Heart right ventricle (tissue), 16 donors: Measurements from ENCODE around the gene SMIM35. TPM values are rescaled to one million over a fixed set of nuclear protein-coding genes. Genes with fewer than 3 reads are reported as not detected.

Experiments used
- ATAC-seq, 8 donors: fragments of 200-7000 bp; cut with Tn5 transposase; one replicate each; pipeline ENCODE4 v1.9.1; 2020; ENCODE audit warnings: mild to moderate bottlenecking in 8 of 8, moderate library complexity in 8 of 8, moderate number of reproducible peaks in 1 of 8
- DNase-seq, 2 donors: peaks; one replicate each; pipeline ENCODE4 v3.0.0-alpha.2; 2020
- H3K27ac ChIP-seq, 10 donors: fragments of 200-600 bp; sonication (generic) in 2 of 10; one replicate each; pipeline versions ENCODE4 v1.5.0 to v1.8.0; 2020 to 2022; ENCODE audit warnings: mild to moderate bottlenecking in 3 of 10
- H3K27me3 ChIP-seq, 7 donors: fragments of 200-600 bp; one replicate each; pipeline ENCODE4 v1.8.0; 2021 to 2022; ENCODE audit warnings: mild to moderate bottlenecking in 2 of 7
- H3K36me3 ChIP-seq, 9 donors: fragments of 200-600 bp; sonication (generic) in 1 of 9; one replicate each; pipeline versions ENCODE4 v1.5.0 to v1.8.0; 2020 to 2022; ENCODE audit warnings: mild to moderate bottlenecking in 2 of 9
- H3K4me1 ChIP-seq, 9 donors: fragments of 200-600 bp; sonication (generic) in 1 of 9; one replicate each; pipeline versions ENCODE4 v1.5.0 to v1.8.0; 2020 to 2022; ENCODE audit warnings: mild to moderate bottlenecking in 4 of 9
- H3K4me3 ChIP-seq, 10 donors: fragments of 200-600 bp; sonication (generic) in 2 of 10; one replicate each; pipeline versions ENCODE4 v1.5.0 to v1.8.0; 2020 to 2022; ENCODE audit warnings: mild to moderate bottlenecking in 7 of 10, moderate library complexity in 2 of 10
- H3K9me3 ChIP-seq, 11 donors: fragments of 200-600 bp in 10 of 11; sonication (generic) in 2 of 11; one replicate each; pipeline versions ENCODE4 v1.5.0 to v1.8.0; 2013 to 2022; ENCODE audit warnings: mild to moderate bottlenecking in 2 of 11, control low read depth in 1 of 11, moderate library complexity in 1 of 11
- WGBS, 2 donors: extraction: QIAGEN DNeasy Blood & Tissue Kit; methylation state at CpG; one replicate each; pipeline ENCODE4 v1.1.7; 2013; ENCODE audit warnings: inconsistent platforms in 1 of 2; 5-methylcytosine and 5-hydroxymethylcytosine counted together
- intact Hi-C, 10 donors: fragments of 100-400 bp; cut with DNase I; formaldehyde crosslinking; loops; one replicate each; pipeline versions ENCODE4 v1.11.1 to v1.14.2; 2022
- polyA plus RNA-seq, 2 donors: library from polyadenylated mRNA; stranded (reverse); fragments of 200-250 nt; gene quantifications; one replicate each; pipeline ENCODE4 v1.2.3, GENCODE V29; 2013
- total RNA-seq, 10 donors: library from RNA; stranded (reverse); fragmentation: NEBNext Ultra II Directional in 3 of 10; extraction: Animal tissue kit (Norgen Biotek cat#: 25700) in 3 of 10; gene quantifications; one replicate each; pipeline versions ENCODE4 v1.2.1 to v1.2.4, GENCODE V29; 2021 to 2023
- TF ChIP-seq, protein P1 (sequence below), 9 donors: fragments of 200-600 bp; sonication (generic) in 2 of 9; IDR thresholded peaks; one replicate each; pipeline versions ENCODE4 v1.5.0 to v1.8.0; 2021 to 2022; ENCODE audit warnings: antibody characterized with exemption in 9 of 9, mild to moderate bottlenecking in 5 of 9, moderate library complexity in 1 of 9
- donor health status: Arrhythmogenic right ventricular cardiomyopathy.
- donor health status: ischemic (EF 13 %, LVEDD 7.1; RV severe dilation, severe dysfunction).
- donor health status: healthy with polysubstance abuse.
- donor health status: DM: no; HTN: yes; CAD: no.
- donor health status: DM: no; HTN: no; CAD: no.
- donor health status: ischemic (EF 25% LVEDD 6.9; RV normal size, moderate dysfunction).
- donor health status: ischemic (EF 25% LVEDD 5.7; RV mildly dilated, moderate dysfunction).
- donor health status: healthy.
- donor health status: DM: yes; HTN: yes; CAD: no.
- donor health status: Ischemic cardiomyopathy.
- donor health status: ischemic (EF 35%, LVEDD 5.7; RV mildly dilated, moderate dysfunction).
- donor health status: nonischemic (EF 11% LVEDD 7.7; RV severe dilation, severe dysfunction).
- donor health status: DM: yes; HTN: yes; CAD: no.
- donor health status: PGD.
- donor health status: ischemic (EF 29% LVEDD 5.4; RV normal size, mild dysfunction).
- donor health status: nonischemic (EF 23%, LVEDD 6.1; RV moderate dilation, normal function).

The SMIM35 gene
- total and polyA plus RNA-seq, 12 donors, result not detected

DNA sequence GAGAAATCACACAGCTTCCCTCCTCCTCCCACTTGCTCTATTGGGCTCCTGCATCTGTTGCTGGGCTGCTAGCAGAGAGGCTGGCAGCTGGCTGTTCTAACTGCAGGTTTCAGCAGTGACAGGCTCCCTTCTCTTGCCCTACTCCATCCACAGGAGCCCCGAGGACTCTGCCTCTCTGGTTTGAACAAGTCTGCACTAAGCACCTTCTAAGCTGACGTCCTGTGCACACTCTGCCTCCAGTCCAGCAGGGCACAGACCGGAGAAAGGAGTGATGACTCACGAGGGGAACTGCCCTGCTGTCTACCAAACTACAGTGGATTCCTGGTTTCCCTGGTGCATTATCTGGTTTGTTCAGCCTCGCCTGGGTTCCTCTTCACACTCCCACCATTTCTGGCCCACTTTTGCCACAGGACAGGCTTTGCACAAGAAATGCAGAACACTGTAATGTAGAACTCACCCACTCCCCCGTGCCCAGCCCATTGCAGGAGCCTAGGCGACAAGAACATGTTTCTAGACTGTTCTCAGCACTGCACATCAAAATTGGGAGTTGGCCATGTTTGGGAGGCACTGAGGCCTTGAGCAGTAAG is 74.6 kb downstream of the SMIM35 start:
- Histone ChIP-seq H3K9me3 (peaks cover 0 to 2% (median 0%) of the 10 kb centered on the region in 11 donors), H3K27ac (peak overlapping the region in 7 of 10 donors; percentile 23 to 95 (median 60)), H3K36me3 (no peaks in the 10 kb centered on the region), H3K4me3 (no peak overlapping the region), H3K4me1 (peaks cover 0 to 88% (median 4%) of the 10 kb centered on the region in 9 donors), H3K27me3 (peaks cover 0 to 12% (median 0%) of the 10 kb centered on the region in 7 donors)
- TF ChIP-seq, protein P1, sequence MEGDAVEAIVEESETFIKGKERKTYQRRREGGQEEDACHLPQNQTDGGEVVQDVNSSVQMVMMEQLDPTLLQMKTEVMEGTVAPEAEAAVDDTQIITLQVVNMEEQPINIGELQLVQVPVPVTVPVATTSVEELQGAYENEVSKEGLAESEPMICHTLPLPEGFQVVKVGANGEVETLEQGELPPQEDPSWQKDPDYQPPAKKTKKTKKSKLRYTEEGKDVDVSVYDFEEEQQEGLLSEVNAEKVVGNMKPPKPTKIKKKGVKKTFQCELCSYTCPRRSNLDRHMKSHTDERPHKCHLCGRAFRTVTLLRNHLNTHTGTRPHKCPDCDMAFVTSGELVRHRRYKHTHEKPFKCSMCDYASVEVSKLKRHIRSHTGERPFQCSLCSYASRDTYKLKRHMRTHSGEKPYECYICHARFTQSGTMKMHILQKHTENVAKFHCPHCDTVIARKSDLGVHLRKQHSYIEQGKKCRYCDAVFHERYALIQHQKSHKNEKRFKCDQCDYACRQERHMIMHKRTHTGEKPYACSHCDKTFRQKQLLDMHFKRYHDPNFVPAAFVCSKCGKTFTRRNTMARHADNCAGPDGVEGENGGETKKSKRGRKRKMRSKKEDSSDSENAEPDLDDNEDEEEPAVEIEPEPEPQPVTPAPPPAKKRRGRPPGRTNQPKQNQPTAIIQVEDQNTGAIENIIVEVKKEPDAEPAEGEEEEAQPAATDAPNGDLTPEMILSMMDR (IDR thresholded peaks at IDR 0.05), result no peak
- 76 to 84% methylated on average over 7 of the region's 7 CpGs for WGBS, 2 donors
- DNase-seq, result no peak
- intact Hi-C loops, result no loop called here
- peak; percentile 25 to 57 (median 38) for ATAC-seq

DNA sequence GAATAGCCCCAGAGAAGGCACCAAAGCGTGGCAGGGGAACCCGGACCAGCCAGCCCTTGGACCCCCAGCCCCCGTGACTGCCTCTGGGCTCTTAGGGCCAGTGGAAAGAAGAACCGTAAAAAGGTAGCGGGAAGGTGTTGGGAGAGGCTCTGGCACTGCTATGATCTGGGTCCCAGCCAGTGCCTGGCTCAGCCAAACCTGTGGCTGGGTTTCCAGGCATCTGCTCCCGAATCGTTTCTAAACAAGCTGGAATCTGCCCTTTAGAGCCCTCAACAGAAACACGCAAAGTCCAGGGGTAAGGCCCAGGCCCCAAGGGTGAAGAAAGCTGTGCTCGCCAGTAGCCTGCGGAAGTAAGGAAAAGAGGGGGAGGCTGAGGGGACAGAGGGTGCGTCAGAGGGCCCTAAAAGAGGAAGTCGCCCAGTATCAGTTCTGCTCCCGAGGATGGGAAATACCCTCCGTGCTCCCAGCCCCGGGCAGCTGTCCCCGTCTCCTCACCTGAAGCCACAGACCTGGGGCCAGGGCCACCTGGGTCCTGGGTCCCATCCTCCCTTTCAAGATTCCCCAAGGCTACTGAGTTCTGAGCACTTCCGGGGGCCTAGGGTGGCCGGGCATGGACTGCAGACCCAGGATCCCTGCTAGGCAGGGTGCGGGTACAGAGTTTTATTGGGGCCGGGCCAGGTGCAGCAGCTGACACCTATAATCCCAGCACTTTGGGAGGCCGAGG is 75.9 kb downstream of the SMIM35 start:
- WGBS, 2 donors, result 65 to 80% methylated on average over 21 of the region's 21 CpGs
- Histone ChIP-seq H3K27ac (peak overlapping the region in 6 of 10 donors; percentile 58 to 95 (median 63)), H3K4me3 (no peak overlapping the region), H3K27me3 (peaks cover 0 to 16% (median 0%) of the 10 kb centered on the region in 7 donors), H3K9me3 (no peaks in the 10 kb centered on the region), H3K4me1 (peaks cover 0 to 92% (median 4%) of the 10 kb centered on the region in 9 donors), H3K36me3 (no peaks in the 10 kb centered on the region)
- ATAC-seq, result peak; percentile 67 to 77 (median 74)
- intact Hi-C loops, result no loop called here
- TF ChIP-seq, protein P1 (IDR thresholded peaks at IDR 0.05), result no peak
- DNase-seq, result peak in 1 of 2 donors; percentile 57

DNA sequence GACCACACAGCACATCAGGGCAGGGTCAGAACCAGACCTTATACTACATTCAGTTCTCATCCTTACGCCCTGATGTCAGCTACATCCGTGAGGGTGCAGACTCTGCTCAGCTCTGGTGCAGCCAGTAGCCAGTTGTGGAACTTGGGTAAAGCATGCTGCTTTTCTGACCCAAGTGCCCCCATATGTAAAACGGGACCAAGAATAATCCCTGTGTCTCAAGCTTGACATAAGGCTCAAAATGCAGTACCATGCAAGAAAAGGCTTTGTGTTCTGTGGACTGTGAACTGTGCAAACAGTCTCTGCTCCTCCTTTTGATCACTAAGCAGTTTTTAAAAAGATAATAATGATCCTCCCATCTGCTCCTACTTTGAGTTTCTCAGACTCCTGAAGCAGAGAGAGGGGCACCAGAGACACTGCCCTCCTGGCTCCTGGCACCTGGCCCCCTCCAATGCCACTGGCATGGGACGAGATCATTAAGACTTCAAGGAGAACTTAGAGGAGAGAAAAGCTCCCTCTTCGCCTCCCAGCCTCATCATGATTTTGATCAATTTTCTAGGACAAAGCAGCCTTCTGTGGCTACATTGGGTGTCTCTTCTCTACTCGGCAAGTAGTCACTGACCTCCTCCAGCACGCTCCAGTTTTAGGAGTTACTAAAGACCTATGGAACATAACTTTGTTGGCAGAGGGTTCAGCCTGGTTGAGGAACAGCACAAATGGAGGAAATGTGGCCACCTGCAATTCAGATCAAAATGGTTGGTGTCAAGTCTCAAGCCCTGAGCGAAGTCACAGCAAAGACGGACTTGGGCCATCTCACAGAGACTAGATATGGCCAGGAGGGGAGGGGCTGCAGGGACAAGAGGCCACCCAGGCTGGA is 76.7 kb downstream of the SMIM35 start:
- ATAC-seq (no peak), DNase-seq (no peak)
- TF ChIP-seq, protein P1 (IDR thresholded peaks at IDR 0.05), result no peak
- WGBS, 2 donors, result 79 to 83% methylated on average over 9 of the region's 9 CpGs
- peaks cover 0 to 10% (median 0%) of the 10 kb centered on the region in 7 donors for H3K27me3 ChIP-seq
- peak overlapping the region in 6 of 10 donors; percentile 58 to 95 (median 63) for H3K27ac ChIP-seq
- no peak overlapping the region for H3K4me3 ChIP-seq
- H3K36me3 ChIP-seq, result no peaks in the 10 kb centered on the region
- peaks cover 0 to 90% (median 4%) of the 10 kb centered on the region in 9 donors for H3K4me1 ChIP-seq
- intact Hi-C loops, result loop anchor here in 1 of 10 donors (5.0 kb wide), 1 partner anchor 283 kb away; no protein-coding TSS in a partner anchor
- no peaks in the 10 kb centered on the region for H3K9me3 ChIP-seq
